GM12878 (cell line): ENCODE results near the gene KBTBD13. TPM values are rescaled to one million over a fixed set of nuclear protein-coding genes. Genes with fewer than 3 reads are reported as not detected.

Experiments
- ATAC-seq: fragments of 200-7000 bp; cut with Tn5 transposase; 3 replicates; pipeline ENCODE4 v1.9.1; 2020; ENCODE audit warnings: mild to moderate bottlenecking, moderate library complexity
- BruUV-seq: library from RNA; stranded (reverse); fragments of 400-500 nt; replicated peaks from 2 replicates; lab custom pipeline; 2021; lab: Mats Ljungman, UMichigan
- CTCF ChIA-PET: fragments of 300-600 bp; sonication (Branson Sonifier 250); formaldehyde crosslinking; extraction: SDS; loops from one replicate; lab custom pipeline; 2021; ENCODE audit warnings: inconsistent platforms; lab: Yijun Ruan, JAX
- POLR2A ChIA-PET: fragments of 350-600 bp; formaldehyde crosslinking; extraction: SDS; loops from one replicate; lab custom pipeline; 2021; ENCODE audit warnings: inconsistent platforms; lab: Charles Lee
- RAD21 ChIA-PET: fragments of 300-600 bp; sonication (Branson Sonifier 250); formaldehyde crosslinking; loops from one replicate; lab custom pipeline; 2023; ENCODE audit warnings: antibody characterized with exemption; ENCODE audit not compliant: unreplicated experiment; lab: Charles Lee
- SMC1A ChIA-PET: fragments of 300-600 bp; sonication (Branson Sonifier 250); formaldehyde crosslinking; loops from one replicate; lab custom pipeline; 2023; ENCODE audit not compliant: unreplicated experiment, uncharacterized antibody; lab: Charles Lee
- DNase-seq: peaks from one replicate; pipeline ENCODE4 v3.0.0-alpha.2; 2011; ENCODE audit warnings: low read depth, low spot score
- FAIRE-seq: peaks from 3 replicates; lab custom pipeline; 2011; peaks lifted over from hg19 to GRCh38; lab: Jason Lieb, UNC
- H2AFZ ChIP-seq: 2 replicates; pipeline ENCODE4 v1.6.0; 2011; ENCODE audit warnings: low read depth, low read length, control low read depth; ENCODE audit not compliant: control insufficient read depth
- H3K27ac ChIP-seq: 2 replicates; pipeline ENCODE4 v1.5.1; 2011; ENCODE audit warnings: control low read depth; ENCODE audit not compliant: control insufficient read depth, insufficient read depth
- H3K27me3 ChIP-seq, 2 experiments: replicated peaks in 1 of 2; 2 replicates each; pipeline versions ENCODE4 v1.6.0 to v1.6.1; 2011; ENCODE audit warnings: low read length in 1 of 2; ENCODE audit not compliant: control insufficient read depth in 2 of 2, insufficient read depth in 2 of 2
- H3K36me3 ChIP-seq, 2 experiments: 2 replicates each; pipeline ENCODE4 v1.5.1; 2011; ENCODE audit warnings: low read length in 1 of 2; ENCODE audit not compliant: control insufficient read depth in 2 of 2, insufficient read depth in 2 of 2
- H3K4me1 ChIP-seq: 2 replicates; pipeline ENCODE4 v1.6.1; 2011; ENCODE audit warnings: mild to moderate bottlenecking, low read length, moderate library complexity, mixed read lengths; ENCODE audit not compliant: control insufficient read depth, insufficient read depth
- H3K4me2 ChIP-seq: 2 replicates; pipeline ENCODE4 v1.6.0; 2011; ENCODE audit warnings: control low read depth; ENCODE audit not compliant: control insufficient read depth, insufficient read depth
- H3K4me3 ChIP-seq: fragments of 200-600 bp; sonication (generic); 2 replicates; pipeline ENCODE4 v1.5.1; 2016
- H3K79me2 ChIP-seq: 2 replicates; pipeline ENCODE4 v1.6.0; 2011; ENCODE audit warnings: low read length; ENCODE audit not compliant: control insufficient read depth, insufficient read depth
- H3K9ac ChIP-seq: 2 replicates; pipeline ENCODE4 v1.8.0; 2011; ENCODE audit warnings: low read length, control low read depth, mixed read lengths; ENCODE audit not compliant: control insufficient read depth, insufficient read depth
- H3K9me3 ChIP-seq: replicated peaks from 3 replicates; pipeline ENCODE4 v1.5.1; 2011; ENCODE audit warnings: mild to moderate bottlenecking, low read length; ENCODE audit not compliant: control insufficient read depth, insufficient read depth
- H4K20me1 ChIP-seq: 2 replicates; pipeline ENCODE4 v1.6.0; 2011; ENCODE audit not compliant: control insufficient read depth, insufficient read depth
- HSF1 ChIP-seq: fragments of 150-350 bp; IDR thresholded peaks from 2 replicates; pipeline ENCODE4 v1.6.1; 2014; ENCODE audit warnings: mild to moderate bottlenecking, low read depth, low read length
- LARP7 ChIP-seq: fragments of 450-650 bp; IDR thresholded peaks from 2 replicates; pipeline ENCODE4 v1.6.1; 2017; ENCODE audit warnings: mild to moderate bottlenecking
- MEF2A ChIP-seq: IDR thresholded peaks from 2 replicates; pipeline ENCODE4 v1.6.1; 2011; ENCODE audit warnings: low read depth, mild to moderate bottlenecking, low read length, moderate library complexity; ENCODE audit not compliant: insufficient read depth
- MEF2B ChIP-seq: fragments of 450-650 bp; IDR thresholded peaks from 2 replicates; pipeline ENCODE4 v1.6.1; 2018; ENCODE audit warnings: mild to moderate bottlenecking, moderate library complexity; ENCODE audit not compliant: partially characterized antibody, poor library complexity, severe bottlenecking
- STAT3 ChIP-seq: IDR thresholded peaks from 2 replicates; pipeline ENCODE4 v1.6.1; 2011; ENCODE audit warnings: low read depth, low read length, improper control_type of control experiment
- SUPT20H ChIP-seq: IDR thresholded peaks from 2 replicates; pipeline ENCODE4 v1.6.1; 2011; ENCODE audit warnings: low read depth, mild to moderate bottlenecking, low read length, moderate library complexity, borderline replicate concordance; ENCODE audit not compliant: control insufficient read depth
- TAF1 ChIP-seq: IDR thresholded peaks from 2 replicates; pipeline ENCODE4 v1.6.1; 2011; ENCODE audit warnings: mild to moderate bottlenecking, low read depth, low read length, borderline replicate concordance
- ZNF274 ChIP-seq: IDR thresholded peaks from one replicate; pipeline ENCODE4 v1.8.0; 2011; ENCODE audit not compliant: insufficient read length, insufficient read depth
- WGBS: methylation state at CpG from one replicate; pipeline ENCODE4 v1.1.6; 2016; ENCODE audit warnings: low lambda C conversion rate; ENCODE audit not compliant: insufficient replicate concordance, insufficient coverage; ENCODE audit errors: missing lambda C conversion rate; 5-methylcytosine and 5-hydroxymethylcytosine counted together
- in situ Hi-C: fragments of 300-500 bp; cut with MboI; formaldehyde crosslinking; loops from 9 replicates; pipeline ENCODE4 v1.14.3; 2018; ENCODE audit warnings: mixed read lengths
- intact Hi-C: fragments of 100-400 bp; cut with micrococcal nuclease; formaldehyde crosslinking; loops from one replicate; pipeline ENCODE4 v1.14.2; 2022; ENCODE audit not compliant: unreplicated experiment
- polyA plus RNA-seq, 11 experiments: library from polyadenylated mRNA; depleted of rRNA in 4 of 11; unstranded in 6 of 11; stranded (reverse) in 5 of 11; fragments of >200 nt; fragmentation: Nextera tagmentation in 4 of 11; fragmentation: Illumina TruSeq in 1 of 11; extraction: Ambion mirVana in 4 of 11; extraction: Trizol in 1 of 11; gene quantifications; 1 replicate in 1 of 11; 2 replicates in 10 of 11; pipeline versions ENCODE4 v1.2.1 to v1.2.3, GENCODE V29; 2011 to 2016; ENCODE audit warnings: inconsistent platforms in 2 of 11, missing spikeins in 2 of 11, low read depth in 1 of 11
- total RNA-seq, 4 experiments: library from RNA; depleted of rRNA in 3 of 4; stranded (reverse); fragments of >200 nt in 3 of 4; fragmentation: Illumina TruSeq in 1 of 4; extraction: Trizol in 1 of 4; gene quantifications; 2 replicates each; pipeline versions ENCODE4 v1.2.1 to v1.2.3, GENCODE V29; 2013 to 2021
- TF ChIP-seq, protein P1 (sequence below): fragments of 150-350 bp; IDR thresholded peaks from 2 replicates; pipeline ENCODE4 v1.6.1; 2016; ENCODE audit warnings: low read depth, low read length

KBTBD13 gene
- total and polyA plus RNA-seq, 10 of the 15 experiments (the other 5 are each of a cell fraction or from before 2014, with no cell fraction given): 0.06 TPM; not detected in 9

DNA sequence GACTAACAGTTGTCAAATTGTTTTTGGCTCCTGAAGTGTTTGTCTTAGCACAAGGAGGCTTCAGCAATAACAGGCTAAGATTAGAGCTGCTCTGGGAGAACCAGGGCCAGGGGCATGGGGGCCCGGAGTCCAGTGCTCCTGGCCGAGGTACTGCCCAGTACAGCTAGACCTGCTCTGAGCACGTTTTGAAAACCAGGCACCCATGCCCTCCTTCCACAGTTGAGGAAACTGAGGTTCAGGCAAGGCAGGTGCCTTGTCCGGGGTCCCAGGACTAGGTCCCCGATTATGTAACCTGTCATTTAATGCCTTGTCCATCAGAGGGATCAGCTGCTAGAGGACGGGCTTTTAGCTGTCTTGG lies 19.2 kb downstream of the KBTBD13 start:
- Histone ChIP-seq H3K27me3 (no peaks in the 10 kb centered on the region), H3K79me2 (no peaks in the 10 kb centered on the region), H4K20me1 (no peaks in the 10 kb centered on the region), H3K36me3 (no peaks in the 10 kb centered on the region; a peak in 2 of 4 replicates), H3K9ac (no peak overlapping the region), H3K4me2 (no peak overlapping the region), H2AFZ (no peak overlapping the region), H3K9me3 (no peaks in the 10 kb centered on the region), H3K27ac (no peak overlapping the region), H3K4me1 (no peaks in the 10 kb centered on the region), H3K4me3 (no peak overlapping the region)
- ChIA-PET POLR2A (interaction anchor here (0.6 kb wide), 1 partner anchor 186 kb away, joined by 4 read pairs; no protein-coding TSS in a partner anchor), SMC1A (no interaction called here), CTCF (interaction anchor here (0.6 to 1.1 kb wide), 2 partner anchors 13 to 65 kb away, joined by 3 to 4 read pairs; no protein-coding TSS in a partner anchor), RAD21 (no interaction called here)
- WGBS: 73% methylated on average over 6 of the region's 6 CpGs
- ATAC-seq: no peak
- TF ChIP-seq HSF1 (no peak), SUPT20H (no peak), MEF2B (no peak), ZNF274 (no peak), MEF2A (no peak), TAF1 (no peak), STAT3 (no peak), LARP7 (no peak)
- TF ChIP-seq, protein P1, sequence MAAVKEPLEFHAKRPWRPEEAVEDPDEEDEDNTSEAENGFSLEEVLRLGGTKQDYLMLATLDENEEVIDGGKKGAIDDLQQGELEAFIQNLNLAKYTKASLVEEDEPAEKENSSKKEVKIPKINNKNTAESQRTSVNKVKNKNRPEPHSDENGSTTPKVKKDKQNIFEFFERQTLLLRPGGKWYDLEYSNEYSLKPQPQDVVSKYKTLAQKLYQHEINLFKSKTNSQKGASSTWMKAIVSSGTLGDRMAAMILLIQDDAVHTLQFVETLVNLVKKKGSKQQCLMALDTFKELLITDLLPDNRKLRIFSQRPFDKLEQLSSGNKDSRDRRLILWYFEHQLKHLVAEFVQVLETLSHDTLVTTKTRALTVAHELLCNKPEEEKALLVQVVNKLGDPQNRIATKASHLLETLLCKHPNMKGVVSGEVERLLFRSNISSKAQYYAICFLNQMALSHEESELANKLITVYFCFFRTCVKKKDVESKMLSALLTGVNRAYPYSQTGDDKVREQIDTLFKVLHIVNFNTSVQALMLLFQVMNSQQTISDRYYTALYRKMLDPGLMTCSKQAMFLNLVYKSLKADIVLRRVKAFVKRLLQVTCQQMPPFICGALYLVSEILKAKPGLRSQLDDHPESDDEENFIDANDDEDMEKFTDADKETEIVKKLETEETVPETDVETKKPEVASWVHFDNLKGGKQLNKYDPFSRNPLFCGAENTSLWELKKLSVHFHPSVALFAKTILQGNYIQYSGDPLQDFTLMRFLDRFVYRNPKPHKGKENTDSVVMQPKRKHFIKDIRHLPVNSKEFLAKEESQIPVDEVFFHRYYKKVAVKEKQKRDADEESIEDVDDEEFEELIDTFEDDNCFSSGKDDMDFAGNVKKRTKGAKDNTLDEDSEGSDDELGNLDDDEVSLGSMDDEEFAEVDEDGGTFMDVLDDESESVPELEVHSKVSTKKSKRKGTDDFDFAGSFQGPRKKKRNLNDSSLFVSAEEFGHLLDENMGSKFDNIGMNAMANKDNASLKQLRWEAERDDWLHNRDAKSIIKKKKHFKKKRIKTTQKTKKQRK: no peak
- FAIRE-seq: no peak
- intact Hi-C loops (no loop called here), in situ Hi-C loops (no loop called here)
- no peak for DNase-seq
- BruUV-seq: no TSS peak
